Measurements from ENCODE around the gene ARHGAP44. TPM values are rescaled to one million over a fixed set of nuclear protein-coding genes. Genes with fewer than 3 reads are reported as not detected.
"Not testable (repeated sequence)": the region's sequence is repeated elsewhere in the genome, so short reads cannot be mapped to it uniquely, and the experiment has no call there.

Gene ARHGAP44
- total RNA-seq, 1 donor from 2014 or later = 17.5 TPM

- H3K27me3 Mint-ChIP-seq (ENCODE audit: unreplicated experiment) = no peaks in the 10 kb centered on the region
- H3K4me1 Mint-ChIP-seq (ENCODE audit: low read depth, unreplicated experiment) = no peaks in the 10 kb centered on the region
Observed at GRCh38 chr17:12866244-12866643, 76.9 kb downstream of the ARHGAP44 start.

GRCh38 chr17:12867726-12868125 lies 78.4 kb downstream of the ARHGAP44 start:
- Mint-ChIP-seq H3K4me1 (ENCODE audit: low read depth, unreplicated experiment) (peaks cover 2% of the 10 kb centered on the region), H3K27ac (ENCODE audit: unreplicated experiment) (no peak overlapping the region), H3K36me3 (ENCODE audit: unreplicated experiment) (peaks cover 13% of the 10 kb centered on the region), H3K4me3 (ENCODE audit: unreplicated experiment) (no peak overlapping the region), H3K9me3 (ENCODE audit: unreplicated experiment) (peaks cover 2% of the 10 kb centered on the region), H3K27me3 (ENCODE audit: unreplicated experiment) (no peaks in the 10 kb centered on the region)
- no peak for DNase-seq
- TF ChIP-seq CTCF (IDR thresholded peaks at IDR 0.05; ENCODE audit: partially characterized antibody, unreplicated experiment) = no peak

More at GRCh38 chr17:12866244-12866643, 76.9 kb downstream of the ARHGAP44 start:
- no peak overlapping the region for H3K4me3 Mint-ChIP-seq (ENCODE audit: unreplicated experiment)
- no peak for DNase-seq
- no peak overlapping the region for H3K27ac Mint-ChIP-seq (ENCODE audit: unreplicated experiment)
- H3K36me3 Mint-ChIP-seq (ENCODE audit: unreplicated experiment) = no peaks in the 10 kb centered on the region
- H3K9me3 Mint-ChIP-seq (ENCODE audit: unreplicated experiment) = peaks cover 2% of the 10 kb centered on the region
- TF ChIP-seq CTCF (IDR thresholded peaks at IDR 0.05; ENCODE audit: partially characterized antibody, unreplicated experiment) = no peak

GRCh38 chr17:12873415-12874125 lies 84.3 kb downstream of the ARHGAP44 start:
- H3K27me3 Mint-ChIP-seq (ENCODE audit: unreplicated experiment); H3K4me3 Mint-ChIP-seq (ENCODE audit: unreplicated experiment); H3K4me1 Mint-ChIP-seq (ENCODE audit: low read depth, unreplicated experiment); H3K27ac Mint-ChIP-seq (ENCODE audit: unreplicated experiment); DNase-seq; H3K9me3 Mint-ChIP-seq (ENCODE audit: unreplicated experiment): not testable (repeated sequence)
- peaks cover 17% of the 10 kb centered on the region for H3K36me3 Mint-ChIP-seq (ENCODE audit: unreplicated experiment)

GRCh38 chr17:12877953-12878669 lies 88.8 kb downstream of the ARHGAP44 start:
- Mint-ChIP-seq H3K9me3 (ENCODE audit: unreplicated experiment) (no peaks in the 10 kb centered on the region), H3K4me3 (ENCODE audit: unreplicated experiment) (no peak overlapping the region), H3K36me3 (ENCODE audit: unreplicated experiment) (peaks cover under 1% of the 10 kb centered on the region), H3K27me3 (ENCODE audit: unreplicated experiment) (no peaks in the 10 kb centered on the region), H3K4me1 (ENCODE audit: low read depth, unreplicated experiment) (no peaks in the 10 kb centered on the region), H3K27ac (ENCODE audit: unreplicated experiment) (no peak overlapping the region)
- DNase-seq = no peak
- TF ChIP-seq CTCF (IDR thresholded peaks at IDR 0.05; ENCODE audit: partially characterized antibody, unreplicated experiment) = no peak

- not testable (repeated sequence) for DNase-seq; H3K27me3 Mint-ChIP-seq (ENCODE audit: unreplicated experiment); H3K9me3 Mint-ChIP-seq (ENCODE audit: unreplicated experiment); H3K36me3 Mint-ChIP-seq (ENCODE audit: unreplicated experiment); H3K27ac Mint-ChIP-seq (ENCODE audit: unreplicated experiment); H3K4me1 Mint-ChIP-seq (ENCODE audit: low read depth, unreplicated experiment); H3K4me3 Mint-ChIP-seq (ENCODE audit: unreplicated experiment)
Observed at GRCh38 chr17:12879096-12879495, 89.8 kb downstream of the ARHGAP44 start.

GRCh38 chr17:12883472-12883871 lies 94.2 kb downstream of the ARHGAP44 start:
- Mint-ChIP-seq H3K36me3 (ENCODE audit: unreplicated experiment) (peaks cover 5% of the 10 kb centered on the region), H3K9me3 (ENCODE audit: unreplicated experiment) (no peaks in the 10 kb centered on the region), H3K27ac (ENCODE audit: unreplicated experiment) (no peak overlapping the region), H3K27me3 (ENCODE audit: unreplicated experiment) (no peaks in the 10 kb centered on the region), H3K4me3 (ENCODE audit: unreplicated experiment) (no peak overlapping the region), H3K4me1 (ENCODE audit: low read depth, unreplicated experiment) (no peaks in the 10 kb centered on the region)
- no peak for DNase-seq
- no peak for TF ChIP-seq CTCF (IDR thresholded peaks at IDR 0.05; ENCODE audit: partially characterized antibody, unreplicated experiment)

All from glutamatergic neuron (in vitro differentiated cells).